SH-SY5Y (cell line): ENCODE results near the gene B4GALNT3.

Experiments
- GATA2 ChIP-seq: IDR thresholded peaks from 2 replicates; pipeline ENCODE4 v1.6.1; 2011; ENCODE audit warnings: mild to moderate bottlenecking, low read depth, low read length
- GATA3 ChIP-seq: IDR thresholded peaks from 2 replicates; pipeline ENCODE4 v1.6.1; 2011; ENCODE audit warnings: low read depth, mild to moderate bottlenecking, low read length, moderate library complexity

DNA sequence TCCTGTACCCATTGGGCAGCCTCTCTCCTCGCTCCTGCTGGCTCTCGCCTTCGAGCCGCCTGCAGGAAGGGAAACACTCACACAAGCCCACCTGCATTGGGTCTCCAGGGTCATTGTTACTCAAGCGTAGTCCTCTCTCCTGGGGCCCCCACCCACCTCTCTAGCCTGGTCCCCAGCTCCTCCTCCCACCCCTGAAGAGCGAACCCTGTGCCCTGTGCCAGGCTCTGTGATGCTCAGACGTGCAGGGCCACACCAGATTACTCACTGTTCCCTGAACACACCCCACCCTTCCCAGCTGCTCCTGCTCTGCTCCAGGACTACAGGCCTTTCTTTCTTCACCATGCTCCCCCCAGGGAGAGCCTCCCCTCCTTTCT is 115.4 kb downstream of the B4GALNT3 start:
- TF ChIP-seq GATA3 (no peak), GATA2 (no peak)
